CD14-positive monocyte (primary cell): ENCODE data around the gene TMC6. TPM values are rescaled to one million over a fixed set of nuclear protein-coding genes. Genes with fewer than 3 reads are reported as not detected.
A peak's percentile ranks its signal among the peaks of the same experiment; 100 is the strongest.

ENCODE experiments used
- DNase-seq, 3 donors: peaks; one replicate each; pipeline ENCODE4 v3.0.0-alpha.2; 2011 to 2022
- H2AFZ ChIP-seq: 2 replicates; pipeline ENCODE4 v1.6.0; 2012; ENCODE audit warnings: mild to moderate bottlenecking, low read depth, low read length, inconsistent platforms; ENCODE audit not compliant: insufficient read depth, poor library complexity, severe bottlenecking
- H3K27ac ChIP-seq, 2 donors: 1 replicate in 1 of 2; 2 replicates in 1 of 2; pipeline ENCODE4 v1.5.1; 2012 to 2013; ENCODE audit warnings: low read length in 2 of 2, control low read depth in 1 of 2, inconsistent platforms in 1 of 2, low read depth in 1 of 2, mild to moderate bottlenecking in 1 of 2
- H3K27me3 ChIP-seq, 2 donors: one replicate each; pipeline versions ENCODE4 v1.6.0 to v1.6.1; 2011 to 2013; ENCODE audit warnings: low read length in 2 of 2; ENCODE audit not compliant: control insufficient read depth in 2 of 2, insufficient read depth in 2 of 2
- H3K36me3 ChIP-seq, 2 donors: replicated peaks in 1 of 2; 1 replicate in 1 of 2; 2 replicates in 1 of 2; pipeline versions ENCODE4 v1.5.1 to v1.6.1; 2012 to 2013; ENCODE audit warnings: low read length in 2 of 2, control low read depth in 1 of 2, inconsistent platforms in 1 of 2, mild to moderate bottlenecking in 1 of 2; ENCODE audit not compliant: insufficient read depth in 2 of 2, control insufficient read depth in 1 of 2
- H3K4me1 ChIP-seq, 2 donors: 1 replicate in 1 of 2; 2 replicates in 1 of 2; pipeline versions ENCODE4 v1.5.1 to v1.6.1; 2012 to 2013; ENCODE audit warnings: low read length in 2 of 2, control low read depth in 1 of 2, inconsistent platforms in 1 of 2, mild to moderate bottlenecking in 1 of 2, moderate library complexity in 1 of 2; ENCODE audit not compliant: insufficient read depth in 2 of 2, control insufficient read depth in 1 of 2
- H3K4me2 ChIP-seq: replicated peaks from 2 replicates; pipeline ENCODE3; 2012; ENCODE audit warnings: low read length, moderate library complexity, mild to moderate bottlenecking; ENCODE audit not compliant: poor library complexity, severe bottlenecking; ENCODE audit errors: extremely low read depth
- H3K4me3 ChIP-seq, 3 experiments: fragments of 200-600 bp in 1 of 3; sonication (generic) in 1 of 3; replicated peaks in 1 of 3; 1 replicate in 2 of 3; 2 replicates in 1 of 3; pipeline ENCODE4 v1.5.1; 2011 to 2013; ENCODE audit warnings: low read length in 3 of 3, mild to moderate bottlenecking in 3 of 3, control low read depth in 2 of 3, low read depth in 2 of 3, inconsistent platforms in 1 of 3, moderate library complexity in 1 of 3
- H3K79me2 ChIP-seq: 2 replicates; pipeline ENCODE4 v1.6.0; 2012; ENCODE audit warnings: mild to moderate bottlenecking, control low read depth, inconsistent platforms, low read length, moderate library complexity; ENCODE audit not compliant: insufficient read depth
- H3K9ac ChIP-seq: 2 replicates; pipeline ENCODE4 v1.6.0; 2017; ENCODE audit warnings: low read length, mild to moderate bottlenecking; ENCODE audit not compliant: insufficient read depth, poor library complexity, severe bottlenecking
- H3K9me3 ChIP-seq, 2 donors: replicated peaks in 1 of 2; 1 replicate in 1 of 2; 2 replicates in 1 of 2; pipeline versions ENCODE4 v1.5.1 to v1.6.1; 2012 to 2013; ENCODE audit warnings: low read length in 2 of 2, control low read depth in 1 of 2; ENCODE audit not compliant: control insufficient read depth in 1 of 2, insufficient read depth in 1 of 2
- H4K20me1 ChIP-seq: 2 replicates; pipeline ENCODE4 v1.6.0; 2012; ENCODE audit warnings: mild to moderate bottlenecking, low read length, control low read depth, moderate library complexity; ENCODE audit not compliant: insufficient read depth
- H3K27ac Mint-ChIP-seq, 7 donors: one replicate each; pipeline ENCODE4 v1.8.0; 2020; ENCODE audit warnings: mild to moderate bottlenecking in 7 of 7, mixed read lengths in 7 of 7, moderate library complexity in 6 of 7, inconsistent platforms in 2 of 7
- H3K27me3 Mint-ChIP-seq, 3 donors: one replicate each; pipeline ENCODE4 v1.8.0; 2021 to 2022; ENCODE audit warnings: low read depth in 3 of 3, mild to moderate bottlenecking in 3 of 3, mixed read lengths in 3 of 3, moderate library complexity in 3 of 3, inconsistent platforms in 1 of 3
- H3K36me3 Mint-ChIP-seq, 2 donors: one replicate each; pipeline ENCODE4 v1.8.0; 2020; ENCODE audit warnings: mixed read lengths in 2 of 2, inconsistent platforms in 1 of 2, mild to moderate bottlenecking in 1 of 2
- H3K4me1 Mint-ChIP-seq: one replicate; pipeline ENCODE4 v1.8.0; 2020; ENCODE audit warnings: mild to moderate bottlenecking, mixed read lengths
- H3K4me3 Mint-ChIP-seq, 2 donors: one replicate each; pipeline ENCODE4 v1.8.0; 2020; ENCODE audit warnings: mild to moderate bottlenecking in 2 of 2, mixed read lengths in 2 of 2, moderate library complexity in 1 of 2
- H3K9me3 Mint-ChIP-seq, 7 donors: one replicate each; pipeline ENCODE4 v1.8.0; 2020 to 2022; ENCODE audit warnings: mixed read lengths in 7 of 7, mild to moderate bottlenecking in 6 of 7, moderate library complexity in 6 of 7, inconsistent platforms in 2 of 7
- WGBS: methylation state at CpG from one replicate; pipeline ENCODE4 v1.1.5; 2013; ENCODE audit warnings: missing lambda C conversion rate; ENCODE audit not compliant: insufficient coverage; 5-methylcytosine and 5-hydroxymethylcytosine counted together
- intact Hi-C, 2 donors: fragments of 100-400 bp; cut with micrococcal nuclease; formaldehyde crosslinking; loops; one replicate each; pipeline versions ENCODE4 v1.15.0 to v1.15.1; 2023
- polyA plus RNA-seq, 3 donors: library from polyadenylated mRNA; depleted of rRNA in 1 of 3; unstranded in 2 of 3; stranded (reverse) in 1 of 3; fragments of 300-500 nt in 2 of 3; fragments of >200 nt in 1 of 3; fragmentation: Illumina TruSeq in 2 of 3; gene quantifications; 1 replicate in 2 of 3; 2 replicates in 1 of 3; pipeline ENCODE4 v1.2.3, GENCODE V29; 2012 to 2021
- TF ChIP-seq, protein P1 (sequence below): fragments of 200-600 bp; IDR thresholded peaks from one replicate; pipeline ENCODE4 v1.8.0; 2022; ENCODE audit warnings: antibody characterized with exemption, mild to moderate bottlenecking

TMC6 gene
- polyA plus RNA-seq, 3 donors = 60.1 to 107 (median 79.2) TPM

DNA sequence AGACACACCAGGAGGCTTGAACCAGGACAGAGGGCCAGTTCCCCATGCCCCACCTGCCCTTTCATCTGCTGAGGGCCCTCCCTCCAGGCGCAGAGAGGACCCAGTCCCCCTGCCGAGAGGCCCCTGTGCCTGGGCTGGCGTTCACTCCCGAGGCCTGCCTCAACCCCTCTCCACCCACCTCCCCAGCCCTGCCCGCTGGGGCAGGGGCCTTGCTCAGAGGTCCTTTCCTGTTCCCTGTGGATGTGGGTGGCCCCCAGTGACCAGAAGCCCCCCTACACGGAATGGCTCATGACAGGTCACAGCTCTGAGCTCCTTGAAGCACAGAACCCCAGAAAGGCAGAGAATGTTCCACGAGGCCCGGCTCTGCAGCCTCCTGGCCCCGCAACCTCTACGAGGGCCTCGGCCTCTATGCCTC lies 6.7 kb downstream of the TMC6 start:
- peaks cover 0 to 5% (median 0%) of the 10 kb centered on the region in 7 donors for H3K9me3 Mint-ChIP-seq
- no peak overlapping the region for H3K9ac ChIP-seq

DNA sequence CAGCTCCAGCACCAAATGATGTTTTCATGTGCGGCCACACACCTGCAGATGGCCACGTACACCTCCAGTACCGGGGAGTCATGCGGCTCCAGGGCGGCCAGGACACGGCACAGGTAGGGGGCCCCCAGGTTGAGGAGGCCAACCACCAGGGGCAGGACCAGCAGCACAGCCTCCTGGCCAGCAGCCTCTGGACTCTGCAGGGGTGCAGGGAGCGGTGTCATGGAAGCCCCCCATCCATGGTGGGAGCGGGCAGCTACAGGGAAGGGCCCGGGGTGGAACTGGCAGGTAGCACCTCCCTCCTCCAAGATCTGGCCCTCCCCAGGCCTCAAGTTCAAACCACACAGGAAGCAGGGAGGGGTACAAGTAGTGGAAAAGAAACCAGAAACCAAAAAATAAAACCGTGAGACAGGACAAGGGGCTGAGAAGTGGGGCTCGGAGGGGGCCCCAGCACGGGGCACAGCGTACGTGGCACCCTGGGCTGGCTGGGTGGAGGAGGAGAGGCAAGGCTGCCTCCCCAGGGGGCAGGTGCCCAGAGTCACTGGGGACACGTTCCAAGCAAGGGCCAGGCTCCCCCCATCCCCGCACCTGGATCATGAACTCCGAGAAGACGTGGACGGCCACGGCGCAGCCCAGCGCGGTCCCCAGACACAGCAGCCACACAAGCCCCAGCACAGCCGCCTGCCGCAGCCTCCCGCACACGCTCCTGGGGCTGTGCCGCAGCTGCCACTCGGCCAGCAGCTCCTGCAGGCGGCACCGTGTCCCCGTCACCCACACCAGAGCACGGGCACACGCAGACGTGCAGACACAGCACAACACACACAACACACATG lies 7.4 kb downstream of the TMC6 start:
- peak overlapping the region; percentile 64 to 67 for H3K4me3 Mint-ChIP-seq
- H3K27me3 ChIP-seq = no peaks in the 10 kb centered on the region
- H3K4me1 ChIP-seq = peaks cover 52 to 61% of the 10 kb centered on the region in 2 donors
- peak overlapping the region; percentile 17 for H3K4me2 ChIP-seq
- H3K36me3 Mint-ChIP-seq = peaks cover 48 to 77% of the 10 kb centered on the region in 2 donors
- DNase-seq = no peak
- no peak overlapping the region for H3K4me3 ChIP-seq
- H3K79me2 ChIP-seq = peaks cover 44% of the 10 kb centered on the region
- TF ChIP-seq, protein P1, sequence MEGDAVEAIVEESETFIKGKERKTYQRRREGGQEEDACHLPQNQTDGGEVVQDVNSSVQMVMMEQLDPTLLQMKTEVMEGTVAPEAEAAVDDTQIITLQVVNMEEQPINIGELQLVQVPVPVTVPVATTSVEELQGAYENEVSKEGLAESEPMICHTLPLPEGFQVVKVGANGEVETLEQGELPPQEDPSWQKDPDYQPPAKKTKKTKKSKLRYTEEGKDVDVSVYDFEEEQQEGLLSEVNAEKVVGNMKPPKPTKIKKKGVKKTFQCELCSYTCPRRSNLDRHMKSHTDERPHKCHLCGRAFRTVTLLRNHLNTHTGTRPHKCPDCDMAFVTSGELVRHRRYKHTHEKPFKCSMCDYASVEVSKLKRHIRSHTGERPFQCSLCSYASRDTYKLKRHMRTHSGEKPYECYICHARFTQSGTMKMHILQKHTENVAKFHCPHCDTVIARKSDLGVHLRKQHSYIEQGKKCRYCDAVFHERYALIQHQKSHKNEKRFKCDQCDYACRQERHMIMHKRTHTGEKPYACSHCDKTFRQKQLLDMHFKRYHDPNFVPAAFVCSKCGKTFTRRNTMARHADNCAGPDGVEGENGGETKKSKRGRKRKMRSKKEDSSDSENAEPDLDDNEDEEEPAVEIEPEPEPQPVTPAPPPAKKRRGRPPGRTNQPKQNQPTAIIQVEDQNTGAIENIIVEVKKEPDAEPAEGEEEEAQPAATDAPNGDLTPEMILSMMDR = no peak
- no peak overlapping the region for H3K27ac ChIP-seq
- H4K20me1 ChIP-seq = peaks cover 95% of the 10 kb centered on the region
- H3K4me1 Mint-ChIP-seq = peaks cover 54% of the 10 kb centered on the region
- H3K9me3 ChIP-seq = no peaks in the 10 kb centered on the region
- 35% methylated on average over 25 of the region's 35 CpGs for WGBS
- peaks cover 0 to 6% (median 0%) of the 10 kb centered on the region in 3 donors for H3K27me3 Mint-ChIP-seq
- intact Hi-C loops = no loop called here
- H3K36me3 ChIP-seq = peaks cover 63 to 78% of the 10 kb centered on the region in 2 donors
- no peak overlapping the region for H2AFZ ChIP-seq
- peaks cover 0 to 5% (median 0%) of the 10 kb centered on the region in 7 donors for H3K9me3 Mint-ChIP-seq
- peak overlapping the region; percentile 15 for H3K9ac ChIP-seq
- H3K27ac Mint-ChIP-seq = peak overlapping the region in 2 of 7 donors; percentile 40 to 50

More for the DNA sequence above, 6.7 kb downstream of the TMC6 start:
- Mint-ChIP-seq H3K4me3 (peak overlapping the region; percentile 64 to 71), H3K27ac (peak overlapping the region in 2 of 7 donors; percentile 40 to 50), H3K36me3 (peaks cover 49 to 75% of the 10 kb centered on the region in 2 donors), H3K4me1 (peaks cover 60% of the 10 kb centered on the region), H3K27me3 (peaks cover 0 to 6% (median 0%) of the 10 kb centered on the region in 3 donors)
- 64% methylated on average over 9 of the region's 11 CpGs for WGBS
- Histone ChIP-seq H3K79me2 (peaks cover 50% of the 10 kb centered on the region), H3K36me3 (peaks cover 63 to 75% of the 10 kb centered on the region in 2 donors), H3K27me3 (no peaks in the 10 kb centered on the region), H3K27ac (no peak overlapping the region), H2AFZ (no peak overlapping the region), H3K4me3 (no peak overlapping the region), H3K4me1 (peaks cover 58 to 68% of the 10 kb centered on the region in 2 donors), H3K4me2 (peak overlapping the region; percentile 17), H4K20me1 (peaks cover 97% of the 10 kb centered on the region), H3K9me3 (no peaks in the 10 kb centered on the region)
- DNase-seq = no peak
- intact Hi-C loops = no loop called here
- TF ChIP-seq, protein P1 = no peak
